Ramos (cell line): ENCODE measurements around the gene PPP2R3B.
"Not testable (repeated sequence)": the region's sequence is repeated elsewhere in the genome, so short reads cannot be mapped to it uniquely, and the experiment has no call there.

Experiments used
- in situ Hi-C: fragments of 300-500 bp; cut with MboI; formaldehyde crosslinking; loops from one replicate; pipeline ENCODE4 v1.14.3; 2022; ENCODE audit warnings: low sequenced_read_pairs; ENCODE audit not compliant: unreplicated experiment

The PPP2R3B gene

DNA sequence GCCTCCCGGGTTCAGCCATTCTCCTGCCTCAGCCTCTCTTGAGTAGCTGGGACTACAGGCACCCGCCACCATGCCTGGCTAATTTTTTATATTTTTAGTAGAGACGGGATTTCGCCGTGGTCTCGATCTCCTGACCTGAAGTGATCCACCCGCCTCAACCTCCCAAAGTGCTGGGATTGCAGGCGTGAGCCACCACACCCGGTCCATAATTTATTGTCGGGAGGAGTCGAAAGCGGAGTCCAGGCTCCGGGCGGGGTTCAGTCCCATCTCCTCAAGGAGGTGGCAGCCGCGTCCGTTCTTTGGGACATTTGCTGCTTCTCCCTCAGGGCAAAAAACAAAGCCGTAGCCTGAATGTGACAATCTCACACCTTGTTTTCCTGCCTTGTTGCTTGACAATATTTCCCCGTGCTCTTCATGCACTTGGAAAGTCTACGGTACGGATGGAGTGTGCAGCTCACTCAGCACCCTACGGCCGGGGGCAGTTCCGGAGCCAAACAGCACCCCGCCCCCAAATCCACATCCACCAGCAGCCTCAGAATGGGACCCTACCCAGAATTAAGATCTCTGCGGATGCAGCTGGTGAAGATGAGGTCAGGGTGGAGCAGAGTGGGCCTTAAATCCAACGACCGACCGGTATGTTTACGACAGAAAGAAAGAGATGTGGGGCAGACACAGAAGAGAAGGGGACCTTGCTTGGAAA lies 77.7 kb downstream of the PPP2R3B start:
- in situ Hi-C loops = no loop called here

DNA sequence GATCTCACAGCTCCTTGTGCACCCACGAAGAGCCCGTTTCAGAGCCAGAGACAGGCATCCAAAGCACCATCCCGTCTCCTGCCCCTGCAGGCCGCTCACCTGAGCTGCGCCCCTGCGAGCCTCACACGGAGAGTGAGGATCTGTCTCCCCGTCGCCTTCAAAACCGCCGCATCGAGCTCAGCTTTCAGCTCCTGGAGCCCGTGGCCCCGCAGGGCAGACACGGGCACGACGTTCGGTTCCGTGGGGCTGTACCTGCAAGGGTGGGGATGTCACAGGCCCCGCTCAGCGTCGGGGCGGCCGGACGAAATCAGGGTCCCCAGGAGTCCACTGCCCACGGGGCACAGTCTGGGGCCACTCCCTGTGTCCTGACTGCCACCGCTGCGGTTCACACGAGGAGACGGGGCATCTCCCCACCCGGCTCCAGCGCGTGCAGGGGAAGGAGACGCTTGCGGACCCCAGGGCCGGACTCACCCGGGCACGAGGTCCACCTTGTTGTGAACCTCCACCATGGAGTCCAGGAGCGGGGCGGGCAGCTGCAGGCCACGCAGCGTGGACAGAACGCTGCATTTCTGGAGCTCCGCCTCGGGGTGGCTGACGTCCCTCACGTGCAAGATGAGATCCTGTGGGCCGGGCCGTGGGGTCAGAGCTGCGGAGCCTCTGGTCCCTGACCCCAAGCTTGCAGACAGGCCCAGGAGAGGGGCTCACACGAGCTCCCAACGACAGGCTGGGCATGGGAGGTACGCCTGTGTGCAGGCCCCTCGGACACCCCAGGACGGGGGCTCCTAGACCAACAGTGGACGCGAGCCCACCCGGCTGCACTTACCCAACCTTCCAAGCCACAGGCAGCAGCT lies 79.2 kb downstream of the PPP2R3B start:
- in situ Hi-C loops = no loop called here

- in situ Hi-C loops = not testable (repeated sequence)
These were observed 80.0 kb downstream of the PPP2R3B start for GRCh38 chrX:306614-307251.

GRCh38 chrX:305781-306613 lies 80.7 kb downstream of the PPP2R3B start:
- in situ Hi-C loops = not testable (repeated sequence)

DNA sequence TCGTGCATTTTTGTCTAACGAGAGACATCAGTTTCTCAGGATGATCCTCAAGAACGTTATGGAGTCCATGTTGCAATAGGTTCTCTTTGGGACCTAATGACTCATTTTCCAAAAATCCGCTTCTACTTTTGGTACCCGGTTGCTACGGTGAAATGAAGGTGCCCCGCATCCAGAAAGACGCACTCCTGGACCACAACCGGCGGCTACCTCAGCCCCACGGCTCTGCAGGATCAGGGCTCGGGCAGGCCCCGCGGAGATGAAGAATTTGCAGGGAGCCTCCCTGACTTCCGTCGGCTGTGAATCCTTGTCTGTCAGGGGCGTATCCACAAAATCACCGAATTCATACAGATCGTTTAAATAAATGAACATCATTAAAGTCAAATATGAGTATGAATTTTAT lies 83.7 kb downstream of the PPP2R3B start:
- in situ Hi-C loops = no loop called here

- in situ Hi-C loops = no loop called here
These were observed 86.4 kb downstream of the PPP2R3B start for GRCh38 chrX:300334-300733.

DNA sequence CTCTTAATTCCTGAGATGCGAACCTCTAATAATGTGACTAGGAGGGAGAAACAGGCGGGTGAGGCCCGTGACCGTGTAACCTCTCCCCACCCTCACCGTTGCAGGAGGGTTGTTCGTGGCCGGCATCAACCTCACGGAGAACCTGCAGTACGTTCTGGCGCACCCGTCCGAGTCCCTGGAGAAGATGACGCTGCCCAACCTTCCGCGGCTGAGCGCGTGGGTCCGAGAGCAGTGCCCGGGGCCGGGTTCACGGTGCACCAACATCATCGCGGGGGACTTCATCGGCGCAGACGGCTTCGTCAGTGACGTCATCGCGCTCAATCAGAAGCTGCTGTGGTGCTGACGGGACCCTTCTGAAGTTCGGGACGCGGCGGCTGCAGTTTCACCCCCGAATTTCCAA lies 87.7 kb downstream of the PPP2R3B start:
- in situ Hi-C loops = no loop called here

DNA sequence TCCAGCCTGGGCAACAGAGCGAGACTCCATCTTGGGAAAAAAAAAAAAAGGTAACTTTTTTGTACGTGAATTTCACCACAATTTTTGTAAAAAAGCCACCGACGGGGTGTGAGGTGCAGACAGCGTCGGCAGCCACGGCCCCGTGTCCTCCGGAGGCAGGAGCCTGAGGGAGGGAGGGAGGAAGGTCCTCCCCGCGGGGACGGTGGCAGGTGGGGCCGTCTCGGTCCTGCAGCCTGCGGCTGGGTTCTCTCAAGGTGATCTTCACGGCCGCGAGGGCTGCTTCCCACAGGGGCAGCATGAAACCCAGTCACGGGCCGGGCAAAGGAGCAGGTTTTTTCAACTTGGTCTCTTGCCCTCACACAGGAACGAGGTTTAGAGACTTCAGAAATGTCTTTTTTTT lies 91.6 kb downstream of the PPP2R3B start:
- in situ Hi-C loops = no loop called here

DNA sequence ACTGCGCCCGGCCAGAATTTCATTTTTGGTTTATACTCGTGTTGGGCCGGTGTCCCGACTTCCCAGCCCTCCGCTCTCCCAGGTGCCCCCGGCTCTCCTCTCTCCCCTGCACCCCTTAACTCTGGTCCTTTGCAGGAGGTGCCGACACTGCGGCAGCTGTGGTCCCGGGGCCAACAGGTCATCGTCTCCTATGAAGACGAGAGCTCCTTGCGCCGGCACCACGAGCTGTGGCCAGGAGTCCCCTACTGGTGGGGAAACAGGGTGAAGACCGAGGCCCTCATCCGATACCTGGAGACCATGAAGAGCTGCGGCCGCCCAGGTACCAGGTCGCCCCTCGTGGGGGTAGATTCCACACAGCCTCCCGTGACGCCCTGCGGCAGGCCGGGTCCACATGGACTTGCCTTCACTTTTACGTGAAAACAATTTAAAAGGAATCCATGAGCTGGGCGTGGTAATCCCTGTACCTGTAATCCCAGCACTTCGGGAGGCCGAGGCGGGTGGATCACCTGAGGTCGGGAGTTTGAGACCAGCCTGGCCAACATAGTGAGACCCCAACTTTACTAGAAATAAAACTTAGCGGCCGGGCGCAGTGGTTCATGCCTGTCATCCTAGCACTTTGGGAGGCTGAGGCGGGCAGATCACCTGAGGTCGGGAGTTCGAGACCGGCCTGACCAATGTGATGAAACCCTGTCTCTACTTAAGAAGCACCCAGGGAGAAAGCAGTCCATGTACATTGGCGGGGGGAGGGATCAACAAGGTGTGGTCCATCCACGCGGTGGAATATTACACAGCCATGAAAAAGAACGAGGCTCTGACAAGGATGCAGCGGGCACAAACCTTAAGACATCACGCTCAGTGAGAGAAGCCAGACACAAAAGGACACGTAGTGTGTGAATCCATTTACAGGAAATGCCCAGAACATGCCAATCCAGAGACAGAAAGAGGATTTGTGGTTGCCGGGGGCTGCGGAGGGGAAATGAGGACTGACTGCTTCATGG lies 93.5 kb downstream of the PPP2R3B start:
- in situ Hi-C loops = no loop called here

DNA sequence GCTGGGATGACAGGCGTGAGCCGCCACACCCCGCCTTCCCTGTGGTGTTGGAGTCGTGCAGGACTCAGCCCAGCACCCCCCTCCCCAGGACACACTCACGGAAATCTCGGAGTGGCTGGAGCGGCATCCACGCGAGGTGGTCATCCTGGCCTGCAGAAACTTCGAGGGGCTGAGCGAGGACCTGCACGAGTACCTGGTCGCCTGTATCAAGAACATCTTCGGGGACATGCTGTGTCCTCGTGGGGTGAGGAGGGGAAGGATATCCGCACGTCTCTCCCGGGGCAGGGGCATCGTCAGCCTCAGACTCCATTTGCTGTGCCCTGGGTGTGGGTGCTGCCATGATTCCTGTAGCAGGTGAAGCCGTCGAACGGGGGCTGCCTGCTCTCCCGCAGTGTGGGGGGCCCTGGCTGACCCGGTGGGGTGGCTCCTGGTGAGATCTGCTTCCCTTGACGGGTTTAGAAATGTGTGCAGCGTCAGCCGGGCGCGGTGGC lies 95.3 kb downstream of the PPP2R3B start:
- in situ Hi-C loops = no loop called here

DNA sequence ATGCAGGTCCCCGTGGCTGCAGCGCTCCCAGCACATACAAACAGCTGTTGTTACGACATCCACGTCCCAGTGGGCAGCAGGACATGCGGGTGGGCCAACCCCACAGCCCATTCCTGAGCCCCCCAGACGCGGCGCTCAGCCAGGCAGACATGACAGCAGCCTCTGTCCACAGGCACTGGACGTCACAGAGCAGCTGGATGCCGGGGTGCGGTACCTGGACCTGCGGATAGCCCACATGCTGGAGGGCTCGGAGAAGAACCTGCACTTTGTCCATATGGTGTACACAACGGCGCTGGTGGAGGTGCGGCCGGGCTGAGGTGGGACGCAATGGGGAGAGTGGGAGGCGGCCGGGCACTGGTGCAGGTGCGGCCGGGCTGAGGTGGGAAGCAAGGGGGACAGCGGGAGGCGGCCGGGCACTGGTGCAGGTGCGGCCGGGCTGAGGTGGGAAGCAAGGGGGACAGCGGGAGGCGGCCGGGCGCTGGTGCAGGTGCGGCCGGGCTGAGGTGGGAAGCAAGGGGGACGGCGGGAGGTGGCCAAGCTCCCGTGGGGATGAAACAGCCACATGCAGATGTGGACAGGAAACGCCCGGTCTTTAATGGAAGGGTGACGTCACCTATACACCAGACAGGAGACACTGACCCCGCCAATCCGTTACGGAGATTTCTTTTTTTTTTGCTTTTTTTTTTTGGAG lies 96.1 kb downstream of the PPP2R3B start:
- in situ Hi-C loops = no loop called here

DNA sequence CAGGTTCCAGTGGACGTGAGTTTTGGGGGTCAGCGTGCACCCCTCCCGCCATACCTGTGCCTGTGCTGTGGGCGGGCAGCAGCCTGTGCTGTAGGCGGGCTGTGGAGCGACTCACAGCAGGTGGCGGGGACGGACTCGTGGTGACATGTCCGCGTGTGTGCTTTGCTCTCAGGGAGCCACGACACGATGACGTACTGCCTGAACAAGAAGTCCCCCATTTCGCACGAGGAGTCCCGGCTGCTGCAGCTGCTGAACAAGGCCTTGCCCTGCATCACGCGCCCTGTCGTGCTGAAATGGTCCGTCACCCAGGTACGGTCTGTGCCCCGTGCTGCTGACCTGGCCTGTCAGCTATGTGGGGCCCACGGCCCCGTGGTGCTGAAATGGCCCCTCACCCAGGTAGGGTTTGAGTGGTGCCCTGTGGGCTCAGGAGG lies 98.1 kb downstream of the PPP2R3B start:
- in situ Hi-C loops = no loop called here

DNA sequence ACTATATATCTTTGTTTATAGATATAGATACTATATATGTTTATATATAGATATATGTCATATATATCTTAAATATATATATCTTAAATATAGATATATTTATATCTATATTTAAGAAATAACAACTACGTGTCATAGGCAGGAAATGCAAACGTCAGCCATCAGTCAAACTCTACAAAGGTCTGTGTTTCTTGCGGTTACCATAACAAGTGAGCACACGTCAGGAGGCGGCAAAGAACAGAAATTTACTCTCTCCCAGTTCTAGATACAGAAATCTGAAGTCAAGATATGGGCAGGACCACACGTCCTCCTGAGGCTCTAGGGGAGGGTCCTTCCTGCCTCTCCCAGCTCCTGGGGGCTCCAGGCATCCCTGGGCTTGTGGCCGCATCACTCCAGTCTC lies 99.0 kb downstream of the PPP2R3B start:
- in situ Hi-C loops = no loop called here

- in situ Hi-C loops = no loop called here
These were observed 101.5 kb downstream of the PPP2R3B start for GRCh38 chrX:285076-285677.
